Naive thymus-derived CD8-positive, alpha-beta T cell (primary cell): ENCODE measurements around the gene CAMKMT. TPM values are rescaled to one million over a fixed set of nuclear protein-coding genes. Genes with fewer than 3 reads are reported as not detected.

Source experiments
- ATAC-seq, 2 donors: fragments of 150-1000 bp; cut with Tn5 transposase in 1 of 2; sonication (Bioruptor Pico), chemical (Tn5 transposase) in 1 of 2; 1 replicate in 1 of 2; 2 replicates in 1 of 2; pipeline ENCODE4 v1.10.0; 2021; ENCODE audit warnings: mild to moderate bottlenecking in 2 of 2, moderate library complexity in 2 of 2
- POLR2A ChIA-PET: fragments of 350-600 bp; sonication (Branson Sonifier 250); formaldehyde crosslinking; loops from one replicate; lab custom pipeline; 2021; ENCODE audit warnings: antibody characterized with exemption; lab: Charles Lee
- DNase-seq, 10 donors: peaks; one replicate each; pipeline versions ENCODE4 v3.0.0 to v3.0.0-alpha.2; 2020 to 2022
- H3K27ac Mint-ChIP-seq, 10 donors: one replicate each; pipeline ENCODE4 v1.8.0; 2020 to 2022; ENCODE audit warnings: mild to moderate bottlenecking in 10 of 10, mixed read lengths in 10 of 10, moderate library complexity in 4 of 10, inconsistent platforms in 1 of 10
- H3K27me3 Mint-ChIP-seq, 5 donors: one replicate each; pipeline ENCODE4 v1.8.0; 2021 to 2022; ENCODE audit warnings: mixed read lengths in 5 of 5
- H3K36me3 Mint-ChIP-seq, 3 donors: one replicate each; pipeline ENCODE4 v1.8.0; 2020 to 2022; ENCODE audit warnings: mixed read lengths in 3 of 3, mild to moderate bottlenecking in 2 of 3, inconsistent platforms in 1 of 3
- H3K4me1 Mint-ChIP-seq, 4 donors: one replicate each; pipeline ENCODE4 v1.8.0; 2021 to 2022; ENCODE audit warnings: mixed read lengths in 4 of 4
- H3K4me3 Mint-ChIP-seq, 10 donors: one replicate each; pipeline ENCODE4 v1.8.0; 2020 to 2022; ENCODE audit warnings: mild to moderate bottlenecking in 10 of 10, mixed read lengths in 10 of 10, moderate library complexity in 6 of 10, inconsistent platforms in 1 of 10
- H3K9me3 Mint-ChIP-seq, 9 donors: one replicate each; pipeline ENCODE4 v1.8.0; 2020 to 2022; ENCODE audit warnings: mixed read lengths in 9 of 9, mild to moderate bottlenecking in 3 of 9, inconsistent platforms in 1 of 9, moderate library complexity in 1 of 9
- polyA plus RNA-seq, 3 donors: library from polyadenylated mRNA; unstranded; fragments of 300-500 nt; fragmentation: Illumina TruSeq; gene quantifications; one replicate each; pipeline ENCODE4 v1.2.3, GENCODE V29; 2021
- total RNA-seq, 8 experiments: library from RNA in 2 of 8; stranded (reverse) in 2 of 8; gene quantifications; one replicate each; pipeline ENCODE4 v1.2.3 and lab custom pipeline; 2021 to 2026

CAMKMT gene
- total and polyA plus RNA-seq, 5 experiments from 2014 or later: 17.1 to 22.9 (median 20.5) TPM

DNA sequence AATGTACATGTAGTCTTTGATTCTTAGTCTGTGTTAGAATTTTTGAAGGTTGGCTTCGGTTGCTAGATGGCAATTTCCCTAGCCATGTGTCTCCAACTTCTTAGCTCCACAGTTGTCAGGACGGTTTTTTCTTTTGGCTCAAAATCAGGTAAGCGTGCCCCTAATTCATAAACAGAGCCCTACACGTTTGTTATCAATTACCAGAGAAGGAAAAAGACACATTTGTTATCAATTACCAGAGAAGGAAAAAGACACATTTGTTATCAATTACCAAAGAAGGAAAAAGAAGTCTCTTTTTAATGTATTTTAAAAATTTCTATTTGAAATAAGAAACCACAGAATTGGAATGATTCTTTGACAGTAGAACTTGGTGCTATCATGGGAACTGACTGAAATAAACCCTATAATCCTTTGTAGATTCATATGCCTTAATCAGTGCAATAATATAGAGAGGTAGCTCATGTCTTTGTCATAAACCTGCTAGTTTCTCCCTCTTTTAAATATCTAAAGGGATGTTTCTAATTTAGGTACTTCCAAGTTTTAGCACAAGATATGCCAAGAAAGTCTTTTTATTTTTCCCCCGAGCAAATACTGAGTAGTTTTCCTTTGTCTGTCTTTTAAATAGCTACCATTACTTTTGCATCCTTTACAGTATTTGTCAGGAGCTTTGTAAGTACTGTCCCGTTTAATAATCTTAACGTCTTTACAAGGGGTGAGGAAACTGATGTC lies 35.9 kb downstream of the CAMKMT start:
- no peak overlapping the region for H3K27ac Mint-ChIP-seq
- DNase-seq (no peak), ATAC-seq (no peak)
- POLR2A ChIA-PET: interaction anchor here (0.7 kb wide), 1 partner anchor 30 kb away, joined by 5 read pairs; no protein-coding TSS in a partner anchor
- H3K36me3 Mint-ChIP-seq: peaks cover 0 to 22% (median 9%) of the 10 kb centered on the region in 3 donors
- H3K4me1 Mint-ChIP-seq: peaks cover 0 to 2% (median under 1%) of the 10 kb centered on the region in 4 donors
- no peaks in the 10 kb centered on the region for H3K27me3 Mint-ChIP-seq
- H3K9me3 Mint-ChIP-seq: no peaks in the 10 kb centered on the region
- no peak overlapping the region for H3K4me3 Mint-ChIP-seq

DNA sequence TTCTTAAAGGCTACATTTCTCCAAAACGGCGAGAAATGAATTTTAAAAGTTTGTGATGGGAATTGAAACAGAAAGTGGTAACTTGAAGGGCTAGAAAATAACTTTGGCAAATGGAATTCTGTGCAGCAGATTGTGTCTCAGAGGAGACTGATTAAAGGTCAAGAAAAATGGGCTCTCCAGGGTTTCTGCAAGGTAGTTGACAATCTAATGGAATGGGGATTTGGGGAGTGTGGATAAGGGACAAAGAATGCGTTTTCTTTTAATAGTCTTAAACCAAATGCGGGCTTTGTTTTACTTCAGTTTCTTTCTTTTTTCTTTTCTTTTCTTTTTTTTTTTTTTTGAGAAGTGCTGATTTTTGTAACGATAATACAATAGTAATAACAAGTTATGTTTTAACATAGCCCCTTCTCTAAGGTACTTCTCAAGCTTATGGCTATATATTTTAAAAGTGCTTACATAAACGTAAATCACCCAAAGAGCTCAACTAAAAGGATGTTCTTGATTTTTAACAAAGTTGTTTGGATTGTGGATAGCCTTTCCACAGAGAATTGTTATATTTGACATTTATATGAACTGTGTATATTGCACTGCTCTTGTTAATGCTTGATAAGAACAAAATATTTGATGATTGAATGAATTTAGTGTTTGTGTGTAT lies 36.6 kb downstream of the CAMKMT start:
- ATAC-seq: no peak
- POLR2A ChIA-PET: no interaction called here
- DNase-seq: no peak
- Mint-ChIP-seq H3K27ac (no peak overlapping the region), H3K9me3 (no peaks in the 10 kb centered on the region), H3K27me3 (no peaks in the 10 kb centered on the region), H3K4me1 (peaks cover 0 to 3% (median 1%) of the 10 kb centered on the region in 4 donors), H3K36me3 (peaks cover 0 to 28% (median 12%) of the 10 kb centered on the region in 3 donors), H3K4me3 (no peak overlapping the region)

DNA sequence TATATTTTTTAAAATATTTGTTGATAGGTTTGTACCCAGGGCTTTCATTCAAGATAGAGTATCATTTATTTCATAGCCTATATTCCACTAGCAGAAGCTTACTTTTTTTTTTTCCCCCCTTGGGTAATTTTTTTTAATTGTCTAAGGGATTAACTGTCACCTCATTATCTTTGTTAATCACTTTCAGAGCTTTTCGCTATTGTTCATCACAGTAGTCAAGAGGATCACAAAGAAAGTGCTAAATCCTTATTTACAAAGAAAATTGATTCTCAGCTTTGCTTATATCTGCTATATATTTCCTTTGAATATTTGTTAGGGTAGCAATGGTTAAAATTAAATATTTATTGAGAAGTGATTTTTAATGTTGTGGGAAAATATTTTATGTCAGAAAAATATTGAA lies 59.0 kb downstream of the CAMKMT start:
- Mint-ChIP-seq H3K27me3 (no peaks in the 10 kb centered on the region), H3K4me3 (no peak overlapping the region)
- POLR2A ChIA-PET: no interaction called here

DNA sequence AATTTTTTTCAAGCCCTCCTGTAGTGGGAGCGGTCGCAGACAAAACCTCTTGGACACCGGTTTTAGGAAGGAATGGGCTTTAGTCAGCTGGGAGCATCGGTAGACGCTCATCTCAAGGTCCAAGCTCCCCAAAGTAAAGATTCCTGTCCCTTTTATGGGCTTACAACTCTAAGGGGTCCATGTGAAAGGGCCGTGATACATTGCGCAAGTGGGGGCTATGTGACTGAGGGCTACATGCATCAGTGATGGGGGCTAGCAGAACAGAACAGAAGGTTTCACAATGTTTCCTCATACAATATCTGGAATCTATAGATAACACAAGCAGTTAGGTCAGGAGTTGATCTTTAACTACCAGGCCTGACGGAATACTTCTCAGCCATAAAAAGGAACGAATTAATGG lies 62.5 kb downstream of the CAMKMT start:
- POLR2A ChIA-PET: no interaction called here
- no peak for DNase-seq
- no peak for ATAC-seq
- Mint-ChIP-seq H3K36me3 (peaks cover 0 to 29% (median 19%) of the 10 kb centered on the region in 3 donors), H3K9me3 (peaks cover 0 to 5% (median 0%) of the 10 kb centered on the region in 9 donors), H3K4me1 (peaks cover 0 to 13% (median 3%) of the 10 kb centered on the region in 4 donors), H3K4me3 (no peak overlapping the region), H3K27ac (no peak overlapping the region), H3K27me3 (no peaks in the 10 kb centered on the region)

More for the DNA sequence above, 59.0 kb downstream of the CAMKMT start:
- peaks cover 2 to 10% (median 4%) of the 10 kb centered on the region in 4 donors for H3K4me1 Mint-ChIP-seq
- no peak overlapping the region for H3K27ac Mint-ChIP-seq
- H3K36me3 Mint-ChIP-seq: peaks cover 5 to 28% (median 27%) of the 10 kb centered on the region in 3 donors
- ATAC-seq: no peak
- H3K9me3 Mint-ChIP-seq: peaks cover 0 to 5% (median 0%) of the 10 kb centered on the region in 9 donors
- DNase-seq: no peak

DNA sequence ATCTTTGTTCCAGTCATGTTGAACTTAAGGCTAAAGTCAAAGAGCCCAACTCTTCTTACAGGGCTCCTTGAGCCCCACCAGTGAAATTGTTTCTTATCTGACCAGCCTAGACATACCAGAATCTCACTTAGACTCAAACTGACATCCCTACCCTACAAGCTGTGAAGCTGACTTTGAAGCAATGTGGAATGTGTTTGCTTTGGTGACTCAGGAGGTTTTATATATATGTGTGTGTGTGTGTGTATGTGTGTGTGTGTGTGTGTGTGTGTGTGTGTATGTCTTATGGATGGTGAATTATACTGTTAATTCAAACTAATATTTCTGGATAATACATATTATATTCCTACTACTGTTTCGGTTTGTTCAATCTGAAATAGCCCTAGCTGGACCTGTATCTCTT lies 67.3 kb downstream of the CAMKMT start:
- no peak for DNase-seq
- H3K36me3 Mint-ChIP-seq: peaks cover 0 to 11% (median 10%) of the 10 kb centered on the region in 3 donors
- H3K9me3 Mint-ChIP-seq: no peaks in the 10 kb centered on the region
- H3K27me3 Mint-ChIP-seq: no peaks in the 10 kb centered on the region
- peaks cover 16 to 37% (median 23%) of the 10 kb centered on the region in 4 donors for H3K4me1 Mint-ChIP-seq
- no peak for ATAC-seq
- POLR2A ChIA-PET: no interaction called here
- H3K4me3 Mint-ChIP-seq: no peak overlapping the region
- no peak overlapping the region for H3K27ac Mint-ChIP-seq

DNA sequence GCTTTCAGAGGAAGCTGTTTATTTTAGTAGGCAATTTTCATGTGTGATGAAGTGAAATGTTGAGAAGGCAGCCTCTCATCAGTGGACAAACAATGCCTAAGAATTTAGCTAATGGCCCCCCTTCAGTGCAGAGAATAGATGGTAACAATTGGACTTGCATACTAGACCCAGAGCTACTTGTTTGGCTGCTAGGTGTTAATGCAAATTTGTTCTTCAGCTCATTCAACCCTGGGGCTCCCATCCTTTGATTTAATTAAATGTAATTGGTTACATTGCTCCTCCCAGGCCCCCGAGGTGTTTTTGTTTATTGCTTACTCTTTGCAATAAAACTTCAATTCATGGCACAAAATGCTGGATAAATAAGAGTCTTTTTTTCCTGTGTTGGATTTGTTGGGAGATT lies 68.6 kb downstream of the CAMKMT start:
- Mint-ChIP-seq H3K27ac (peak overlapping the region in 1 of 10 donors; percentile 13), H3K4me1 (peaks cover 16 to 32% (median 23%) of the 10 kb centered on the region in 4 donors), H3K36me3 (peaks cover 0 to 10% (median 10%) of the 10 kb centered on the region in 3 donors), H3K27me3 (no peaks in the 10 kb centered on the region), H3K4me3 (no peak overlapping the region), H3K9me3 (no peaks in the 10 kb centered on the region)
- POLR2A ChIA-PET: interaction anchor here (0.6 kb wide), 1 partner anchor 1089 kb away, joined by 6 read pairs; no protein-coding TSS in a partner anchor
- no peak for ATAC-seq
- no peak for DNase-seq

DNA sequence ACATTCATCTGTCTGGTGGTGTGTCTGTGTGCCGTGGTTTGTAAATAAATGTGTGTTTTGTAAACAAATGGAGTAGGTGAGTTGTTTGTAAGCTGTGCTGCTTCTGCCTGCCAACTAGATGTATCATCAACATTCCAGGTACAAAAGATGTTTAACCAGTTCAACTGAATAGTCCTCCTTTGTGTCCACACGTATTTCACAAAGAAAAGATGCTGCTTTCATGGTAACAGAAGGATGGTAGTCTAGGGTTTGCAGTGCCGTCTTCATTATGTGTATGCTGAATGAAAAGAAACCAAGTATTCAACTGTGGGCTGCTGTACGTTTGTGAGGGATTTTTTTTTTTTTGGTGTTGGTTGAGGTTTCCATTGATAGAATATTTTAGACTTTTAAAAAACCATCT lies 72.1 kb downstream of the CAMKMT start:
- Mint-ChIP-seq H3K4me3 (no peak overlapping the region), H3K27ac (no peak overlapping the region), H3K27me3 (no peaks in the 10 kb centered on the region), H3K36me3 (peaks cover 2 to 12% (median 4%) of the 10 kb centered on the region in 3 donors), H3K9me3 (no peaks in the 10 kb centered on the region), H3K4me1 (peaks cover 18 to 24% (median 21%) of the 10 kb centered on the region in 4 donors)
- POLR2A ChIA-PET: no interaction called here
- no peak for DNase-seq
- ATAC-seq: no peak

DNA sequence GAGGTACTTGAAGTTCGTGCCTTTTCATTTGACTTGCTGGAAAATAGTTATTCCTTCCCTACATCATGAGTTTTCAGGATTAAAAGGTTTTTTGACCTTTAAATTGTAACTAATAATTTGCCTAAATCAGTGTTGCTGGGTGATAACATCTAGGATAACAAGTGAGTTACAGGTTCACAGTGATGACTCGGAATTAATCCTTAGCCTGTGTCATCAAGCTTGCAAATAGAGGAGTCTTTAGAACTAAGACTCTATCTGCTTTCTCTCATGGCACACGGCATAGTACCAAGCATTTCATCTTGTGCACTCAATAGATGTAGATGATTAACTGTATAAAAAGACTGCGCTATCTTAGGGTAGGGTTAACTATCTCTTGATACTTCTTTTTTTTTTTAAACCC lies 79.5 kb downstream of the CAMKMT start:
- DNase-seq (no peak), ATAC-seq (no peak)
- POLR2A ChIA-PET: no interaction called here
- no peaks in the 10 kb centered on the region for H3K9me3 Mint-ChIP-seq
- H3K4me3 Mint-ChIP-seq: no peak overlapping the region
- H3K4me1 Mint-ChIP-seq: peaks cover 0 to 6% (median 3%) of the 10 kb centered on the region in 4 donors
- H3K27me3 Mint-ChIP-seq: no peaks in the 10 kb centered on the region
- no peak overlapping the region for H3K27ac Mint-ChIP-seq
- peaks cover 27 to 49% (median 37%) of the 10 kb centered on the region in 3 donors for H3K36me3 Mint-ChIP-seq

DNA sequence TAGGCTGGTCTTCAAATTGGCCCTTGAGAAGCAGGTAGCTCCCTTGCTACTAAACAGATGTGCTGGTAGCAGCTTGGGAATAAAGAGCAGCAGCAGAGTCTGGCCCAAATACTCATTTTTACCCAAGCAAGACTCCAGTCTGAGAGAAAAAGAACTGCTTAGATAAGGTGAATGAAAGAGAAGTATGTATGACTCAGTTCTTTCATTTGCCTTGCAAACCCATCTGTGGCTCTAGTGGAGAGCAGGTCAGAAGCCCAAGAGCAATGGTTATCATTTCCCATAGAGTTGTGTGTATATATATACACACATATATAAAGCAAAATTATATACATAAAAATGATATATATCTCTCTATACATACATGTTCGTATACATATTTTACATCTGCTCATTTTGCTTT lies 80.3 kb downstream of the CAMKMT start:
- H3K36me3 Mint-ChIP-seq: peaks cover 27 to 54% (median 42%) of the 10 kb centered on the region in 3 donors
- H3K4me3 Mint-ChIP-seq: no peak overlapping the region
- no peaks in the 10 kb centered on the region for H3K27me3 Mint-ChIP-seq

DNA sequence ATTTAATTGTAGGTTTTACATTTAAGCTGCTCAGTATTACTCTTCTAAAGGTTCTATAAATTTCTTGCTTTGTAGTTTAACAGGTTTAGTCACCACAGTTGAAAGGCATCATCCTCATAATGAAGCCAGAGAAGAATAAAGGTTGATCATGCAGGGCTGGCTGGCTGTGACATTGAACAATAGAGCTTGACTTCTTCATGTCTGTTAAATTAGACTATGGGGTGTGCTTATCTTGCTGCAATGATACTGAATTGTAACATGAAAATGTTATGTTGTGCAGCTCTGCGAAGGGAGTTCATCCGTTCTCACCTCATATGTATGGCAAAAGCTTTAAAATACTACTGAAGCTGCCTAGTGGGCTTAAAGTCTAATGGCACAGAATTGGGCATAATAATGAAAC lies 81.8 kb downstream of the CAMKMT start:
- H3K27me3 Mint-ChIP-seq: no peaks in the 10 kb centered on the region
- H3K4me1 Mint-ChIP-seq: peaks cover 0 to 6% (median 3%) of the 10 kb centered on the region in 4 donors
- peaks cover 27 to 50% (median 41%) of the 10 kb centered on the region in 3 donors for H3K36me3 Mint-ChIP-seq
- no peak for DNase-seq
- no peak for ATAC-seq
- no peak overlapping the region for H3K27ac Mint-ChIP-seq
- no peak overlapping the region for H3K4me3 Mint-ChIP-seq
- no peaks in the 10 kb centered on the region for H3K9me3 Mint-ChIP-seq
- POLR2A ChIA-PET: no interaction called here

More for the DNA sequence above, 80.3 kb downstream of the CAMKMT start:
- peaks cover 0 to 7% (median 4%) of the 10 kb centered on the region in 4 donors for H3K4me1 Mint-ChIP-seq
- ATAC-seq (no peak), DNase-seq (no peak)
- no peak overlapping the region for H3K27ac Mint-ChIP-seq
- H3K9me3 Mint-ChIP-seq: no peaks in the 10 kb centered on the region
- POLR2A ChIA-PET: no interaction called here

DNA sequence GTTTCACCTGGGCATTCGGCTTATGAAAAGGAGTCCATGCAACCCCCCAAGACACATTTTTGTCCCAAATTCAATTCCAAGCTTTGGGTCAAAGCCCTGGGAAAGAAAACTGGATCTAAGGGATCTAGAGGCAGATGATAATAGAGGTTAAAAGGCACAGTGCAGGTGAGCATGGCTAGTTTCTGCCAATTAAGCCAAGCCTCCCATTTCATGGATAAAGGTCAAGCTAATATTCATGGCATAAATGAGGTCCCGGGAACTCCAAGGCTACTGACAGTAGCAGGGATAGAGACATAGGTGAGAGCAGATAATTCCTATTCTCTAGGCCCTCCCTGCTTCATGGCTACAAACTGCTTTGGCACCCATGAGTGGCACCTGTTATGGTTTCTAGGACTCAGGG lies 83.1 kb downstream of the CAMKMT start:
- POLR2A ChIA-PET: no interaction called here
- Mint-ChIP-seq H3K27ac (no peak overlapping the region), H3K27me3 (no peaks in the 10 kb centered on the region), H3K4me3 (no peak overlapping the region), H3K36me3 (peaks cover 20 to 41% (median 34%) of the 10 kb centered on the region in 3 donors), H3K4me1 (peaks cover 0 to 6% (median 3%) of the 10 kb centered on the region in 4 donors), H3K9me3 (no peaks in the 10 kb centered on the region)
- ATAC-seq: no peak
- DNase-seq: no peak

DNA sequence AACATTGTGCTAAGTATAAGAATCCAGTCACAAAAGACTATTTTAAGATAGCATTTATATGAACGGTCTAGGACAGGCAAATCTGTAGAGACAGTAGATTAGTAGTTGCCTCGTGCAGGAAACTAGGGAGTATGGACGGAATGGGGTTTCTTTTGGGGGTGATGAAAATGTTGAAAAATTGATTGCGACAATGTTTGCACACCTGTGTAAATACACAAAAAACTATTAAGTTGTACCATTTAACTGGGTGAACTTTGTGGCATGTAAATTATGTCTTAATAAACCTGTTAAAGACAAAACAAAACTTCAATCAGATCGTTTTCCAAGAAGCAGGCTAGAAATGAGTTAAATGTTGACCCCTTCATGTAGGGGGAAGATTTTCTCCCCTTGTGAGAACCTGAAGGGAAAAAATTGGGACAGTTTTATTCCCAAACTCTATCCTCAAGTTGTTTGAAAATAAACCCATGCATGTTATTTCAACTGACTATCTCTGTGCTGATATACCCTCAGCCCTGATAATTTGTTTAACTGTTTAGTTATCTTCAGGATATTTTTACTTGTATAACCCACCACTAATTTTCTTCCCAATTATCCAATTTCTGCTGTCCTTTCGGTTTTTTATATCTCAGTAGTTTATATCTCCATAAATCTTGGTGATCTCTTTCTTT lies 87.2 kb downstream of the CAMKMT start:
- Mint-ChIP-seq H3K27ac (no peak overlapping the region), H3K4me3 (no peak overlapping the region), H3K4me1 (peaks cover 0 to 3% (median 0%) of the 10 kb centered on the region in 4 donors), H3K36me3 (peaks cover 12 to 25% (median 24%) of the 10 kb centered on the region in 3 donors), H3K27me3 (no peaks in the 10 kb centered on the region), H3K9me3 (no peaks in the 10 kb centered on the region)
- POLR2A ChIA-PET: no interaction called here
- DNase-seq: no peak
- no peak for ATAC-seq
